ENCODE measurements around the gene ERFL.

Gene ERFL

DNA sequence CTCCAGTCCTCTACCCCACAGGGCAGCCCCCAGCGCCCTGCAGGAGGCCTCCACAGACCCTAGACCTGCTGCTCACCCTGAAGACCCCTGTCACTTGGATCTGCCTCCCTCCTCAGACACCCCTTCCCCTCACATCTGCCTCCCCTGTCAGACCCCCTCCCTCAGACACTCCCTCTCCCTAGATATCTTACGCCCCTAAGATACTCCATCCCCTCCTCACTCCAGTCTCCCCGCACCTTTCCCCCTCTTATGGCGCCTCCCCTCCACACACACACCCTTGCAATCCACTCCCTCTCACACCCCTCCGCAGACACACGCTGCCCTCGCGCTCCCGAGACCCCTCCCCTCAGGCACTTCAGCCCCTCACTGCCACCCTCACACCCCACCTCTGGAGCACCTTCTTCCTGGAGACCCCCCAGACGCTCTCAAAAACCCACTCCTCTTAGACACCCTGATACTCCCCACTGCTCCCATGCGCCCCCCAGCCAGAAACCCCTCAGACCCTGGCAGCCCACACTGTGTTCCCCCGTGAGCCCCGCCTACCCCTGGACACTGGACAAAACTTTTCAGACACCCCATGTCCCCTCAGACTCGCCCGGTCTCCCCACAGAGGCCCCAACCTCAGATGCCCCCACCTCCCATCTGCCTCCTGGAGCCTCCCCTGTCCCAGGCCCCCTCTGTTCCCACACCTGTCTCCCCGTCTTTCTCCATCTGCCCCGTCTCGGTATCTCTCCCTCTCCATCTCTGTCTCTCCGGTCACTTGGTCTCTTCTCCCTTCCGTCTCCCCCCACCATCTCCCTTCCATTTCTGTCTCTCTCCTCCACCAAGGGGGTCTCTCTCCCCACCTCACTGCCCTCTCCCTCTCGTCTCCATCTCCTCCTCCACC, 14.5 kb downstream of the ERFL start:
- DNase-seq (ENCODE audit: low read depth, low spot score) = no peak

GRCh38 chr19:41912899-41913537, 15.2 kb downstream of the ERFL start:
- no peak for DNase-seq (ENCODE audit: low read depth, low spot score)

- no peak for DNase-seq (ENCODE audit: low read depth, low spot score)
Measured at GRCh38 chr19:41911889-41912731, 16.1 kb downstream of the ERFL start.

- DNase-seq (ENCODE audit: low read depth, low spot score) = no peak
Measured at GRCh38 chr19:41910992-41911888, 17.0 kb downstream of the ERFL start.

DNA sequence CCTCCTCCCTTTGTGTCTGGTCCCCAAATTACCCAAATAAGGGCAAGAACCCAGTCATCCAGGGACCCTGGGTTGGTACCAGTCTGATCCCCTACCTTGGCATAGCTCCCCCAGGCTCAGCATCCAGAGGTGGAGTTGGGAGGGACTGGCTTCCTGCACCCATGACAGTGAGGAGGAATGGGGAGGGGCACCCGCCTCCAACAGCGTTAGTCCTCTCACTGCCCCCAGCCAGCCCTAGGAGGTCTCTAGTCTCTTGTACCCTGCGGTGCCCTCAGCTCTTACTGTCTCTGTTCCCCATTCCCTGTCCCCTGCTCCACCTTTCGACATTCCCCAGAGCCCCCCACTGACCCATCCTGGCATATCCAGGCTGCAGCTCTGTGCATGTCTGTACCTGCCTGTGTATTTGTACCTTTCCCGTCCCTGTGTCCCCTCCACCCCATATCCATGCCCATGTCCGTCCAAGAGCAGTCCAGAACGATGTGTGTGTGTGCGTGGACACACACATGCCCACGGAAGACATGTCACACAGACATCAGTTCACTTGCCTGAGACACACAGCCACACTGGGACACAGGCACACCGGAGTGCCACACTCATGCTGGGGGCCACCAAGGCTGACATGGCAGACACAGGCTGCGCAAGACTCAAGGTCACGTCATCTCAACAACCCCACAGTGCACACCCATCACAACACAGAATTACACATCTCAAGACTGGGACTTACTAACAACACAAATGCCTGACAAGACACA, 17.8 kb downstream of the ERFL start:
- no peak for DNase-seq (ENCODE audit: low read depth, low spot score)

DNA sequence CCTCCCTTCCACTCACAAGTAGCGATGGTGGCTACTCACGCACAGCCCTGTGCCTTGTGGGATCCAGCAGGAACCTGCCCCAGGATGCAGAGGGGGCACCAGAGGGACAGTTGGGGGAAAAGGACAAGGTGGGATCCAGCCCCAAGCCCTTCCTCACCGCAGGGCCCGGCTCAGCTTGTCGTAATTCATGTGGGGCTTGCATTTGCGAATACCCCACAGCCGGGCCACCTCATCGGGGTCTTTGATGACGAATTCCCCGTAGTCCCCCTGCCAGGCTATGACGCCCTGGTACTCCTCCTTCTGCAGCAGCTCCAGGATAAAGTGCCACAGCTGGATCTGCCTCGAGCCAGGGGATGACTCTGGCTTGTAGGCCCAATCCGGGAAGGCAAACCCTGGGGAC, 18.5 kb downstream of the ERFL start:
- DNase-seq (ENCODE audit: low read depth, low spot score) = no peak

DNA sequence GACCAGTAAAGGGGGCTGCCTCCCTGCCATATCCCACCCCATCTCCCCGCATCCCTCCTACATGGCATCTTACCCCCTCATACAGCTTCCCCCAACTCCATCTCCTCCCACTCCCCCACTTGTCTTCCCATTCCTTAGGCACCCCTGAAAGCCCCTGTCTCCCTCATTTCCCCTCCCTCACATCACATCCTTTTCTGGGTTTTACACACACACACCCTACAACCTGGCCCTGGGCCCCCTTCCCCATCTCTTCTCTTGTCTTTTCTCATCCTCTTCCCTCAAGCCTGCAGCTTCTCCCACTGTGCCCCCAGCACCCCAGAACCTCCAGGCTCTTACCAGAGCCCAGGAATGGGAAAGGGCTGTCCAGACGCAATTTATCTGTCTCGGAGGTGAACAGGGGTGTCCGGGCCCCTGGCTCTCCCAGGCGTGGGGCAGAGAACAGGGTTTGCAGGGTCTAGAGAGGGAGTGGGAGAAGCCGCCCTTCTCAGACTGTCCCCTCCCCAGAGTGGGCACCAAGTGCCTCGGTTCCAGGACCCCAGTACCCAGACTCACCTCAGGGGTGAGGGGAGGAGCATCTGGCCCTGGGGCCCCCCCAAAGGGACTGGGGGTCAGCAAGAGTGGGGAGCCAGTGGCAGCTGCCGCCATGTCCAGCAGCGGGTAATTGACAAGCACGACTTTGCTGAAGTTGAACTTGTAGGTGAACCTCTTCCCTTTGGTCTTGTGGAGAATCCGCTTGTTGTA, 19.4 kb downstream of the ERFL start:
- no peak for DNase-seq (ENCODE audit: low read depth, low spot score)

GRCh38 chr19:41907994-41908615, 20.1 kb downstream of the ERFL start:
- DNase-seq (ENCODE audit: low read depth, low spot score) = no peak

DNA sequence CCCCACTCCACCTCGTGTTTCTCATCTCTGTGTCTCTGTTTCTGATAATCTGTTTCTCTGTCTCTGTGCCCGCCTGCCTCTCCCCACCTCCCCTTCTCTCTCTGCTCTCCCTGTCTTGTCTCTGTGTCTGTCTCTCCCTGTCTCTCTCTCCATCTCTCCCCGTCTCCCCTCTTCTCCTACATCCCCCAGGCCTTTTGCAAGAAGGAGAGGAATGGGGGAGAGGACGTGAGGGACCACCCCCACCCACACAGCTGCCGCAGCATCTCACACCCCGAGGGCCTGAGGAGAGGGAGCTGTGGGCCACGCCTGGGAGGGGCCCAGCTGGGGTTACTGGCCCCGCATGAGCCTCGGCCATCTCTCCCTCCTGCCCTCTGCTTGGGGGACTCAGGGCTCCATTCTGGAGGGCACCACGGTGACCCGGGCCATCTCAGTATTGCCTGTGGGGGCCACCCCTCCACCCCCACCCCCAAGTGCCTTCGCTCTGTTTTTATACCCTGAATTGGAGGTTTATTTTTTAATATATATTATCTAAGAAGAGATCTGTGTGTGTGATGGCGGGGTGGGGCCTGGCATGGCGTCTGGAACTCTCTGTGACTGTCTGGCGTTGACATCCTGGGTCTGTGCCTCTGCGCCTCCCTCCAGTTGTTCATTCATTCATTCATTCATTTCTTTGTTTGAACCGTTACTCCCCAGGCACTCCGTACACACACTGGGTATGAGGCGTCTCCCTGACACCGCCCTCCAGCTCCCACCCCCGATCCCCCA, 21.2 kb downstream of the ERFL start:
- DNase-seq (ENCODE audit: low read depth, low spot score) = no peak

- DNase-seq (ENCODE audit: low read depth, low spot score) = no peak
Measured at GRCh38 chr19:41906271-41906670, 22.0 kb downstream of the ERFL start.

DNA sequence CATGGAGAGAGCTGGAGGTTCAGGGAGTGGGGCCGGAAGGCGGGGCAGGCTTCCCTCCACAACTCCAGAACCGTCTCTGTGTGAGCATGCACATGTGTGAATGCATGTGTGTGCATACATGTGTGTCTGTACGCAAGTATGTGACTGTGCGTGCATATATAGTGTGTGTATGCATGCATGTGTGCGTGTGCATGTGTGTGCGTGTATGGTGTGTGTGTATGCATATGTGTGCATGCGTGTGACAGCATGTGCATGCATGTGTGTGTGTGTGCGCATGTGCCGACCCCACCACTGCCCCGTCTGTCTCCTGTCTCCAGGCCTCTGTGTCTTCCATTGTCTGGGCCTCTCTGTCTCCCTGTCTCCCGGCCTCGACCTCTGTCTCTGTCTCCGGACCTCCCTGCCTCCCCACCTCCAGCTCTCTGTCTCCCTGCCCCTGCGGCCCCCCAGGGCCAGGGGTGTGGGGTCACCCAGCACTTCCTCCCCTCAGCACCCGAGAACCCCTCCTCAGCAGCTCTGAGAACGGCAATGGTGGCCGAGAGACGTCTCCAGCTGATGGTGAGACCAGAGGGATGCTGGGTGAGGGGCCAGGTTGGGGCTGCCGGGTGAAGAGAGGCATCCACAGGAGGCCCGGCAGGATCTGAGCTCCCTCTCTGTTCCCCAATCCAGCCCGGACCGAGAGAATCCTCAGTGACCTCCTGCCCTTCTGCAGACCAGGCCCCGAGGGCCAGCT, 22.8 kb downstream of the ERFL start:
- DNase-seq (ENCODE audit: low read depth, low spot score) = no peak

- no peak for DNase-seq (ENCODE audit: low read depth, low spot score)
Measured at GRCh38 chr19:41904118-41904870, 24.0 kb downstream of the ERFL start.

DNA sequence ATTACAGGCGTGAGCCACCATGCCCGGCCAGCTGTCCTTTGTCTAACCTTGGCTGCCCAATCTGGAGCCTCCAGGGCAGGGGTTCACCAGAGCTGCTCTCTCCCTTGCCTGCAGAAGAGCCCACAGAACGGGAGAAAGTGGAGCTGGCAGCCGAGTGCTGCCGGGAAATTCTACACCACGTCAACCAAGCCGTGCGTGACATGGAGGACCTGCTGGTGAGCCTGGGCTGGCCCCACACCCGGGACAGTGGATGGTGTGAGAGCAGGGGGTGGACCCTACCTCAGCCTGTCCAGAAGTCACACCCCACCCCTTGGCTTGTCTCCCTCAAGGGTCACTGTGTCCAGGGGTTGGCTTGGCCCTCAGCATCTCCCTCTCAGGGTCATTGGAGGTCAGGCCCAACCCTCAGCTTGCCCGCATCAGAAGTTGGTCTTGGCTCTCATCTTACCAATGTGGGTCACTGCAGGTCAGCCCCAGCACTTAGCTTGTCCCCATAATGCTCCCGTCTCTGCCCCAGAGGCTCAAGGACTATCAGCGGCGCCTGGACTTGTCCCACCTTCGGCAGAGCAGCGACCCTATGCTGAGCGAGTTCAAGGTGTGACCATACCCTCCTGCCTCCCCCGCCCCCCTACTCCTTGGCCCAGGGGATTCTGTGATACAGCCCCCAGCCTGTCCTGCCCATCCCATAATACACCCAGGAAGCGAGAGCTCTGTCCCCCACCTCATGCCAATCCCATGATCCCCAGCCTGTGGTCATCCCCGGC, 24.9 kb downstream of the ERFL start:
- no peak for DNase-seq (ENCODE audit: low read depth, low spot score)

- DNase-seq (ENCODE audit: low read depth, low spot score) = no peak
Measured at GRCh38 chr19:41902594-41902993, 25.7 kb downstream of the ERFL start.

DNA sequence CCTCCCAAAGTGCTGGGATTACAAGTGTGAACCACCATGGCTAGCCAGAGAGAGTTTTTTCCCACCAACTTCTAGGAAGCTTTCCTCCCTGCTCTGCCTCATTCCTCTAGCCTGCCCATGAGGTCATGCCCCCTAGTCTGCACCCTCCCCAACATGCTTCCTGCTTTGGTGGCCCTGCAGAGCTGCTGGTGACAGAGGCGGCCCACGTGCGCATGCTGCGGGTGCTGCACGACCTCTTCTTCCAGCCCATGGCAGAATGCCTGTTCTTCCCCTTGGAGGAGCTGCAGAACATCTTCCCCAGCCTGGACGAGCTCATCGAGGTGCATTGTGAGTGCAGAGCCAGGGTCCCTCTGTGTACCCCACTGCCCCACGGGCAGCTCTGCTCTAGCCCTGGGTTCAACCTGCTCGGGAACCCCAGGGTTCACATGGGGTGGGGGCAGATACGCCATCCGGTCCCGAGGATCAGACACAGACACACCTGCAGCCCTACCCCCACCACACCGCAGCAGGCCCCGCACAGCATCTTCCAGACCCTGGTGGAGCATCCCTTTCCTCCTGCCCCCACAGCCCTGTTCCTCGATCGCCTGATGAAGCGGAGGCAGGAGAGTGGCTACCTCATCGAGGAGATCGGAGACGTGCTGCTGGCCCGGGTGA, 26.4 kb downstream of the ERFL start:
- DNase-seq (ENCODE audit: low read depth, low spot score) = no peak

GRCh38 chr19:41898235-41898634, 30.0 kb downstream of the ERFL start:
- no peak for DNase-seq (ENCODE audit: low read depth, low spot score)
